ENCODE data around the gene COL1A2.

GRCh38 chr7:94348142-94348541, 46.6 kb upstream of the COL1A2 start:
- no peak for TF ChIP-seq EZH2 (IDR thresholded peaks at IDR 0.05)
- TF ChIP-seq CTCF (IDR thresholded peaks at IDR 0.05): no peak
